ENCODE results near the gene RASAL1. TPM values are rescaled to one million over a fixed set of nuclear protein-coding genes. Genes with fewer than 3 reads are reported as not detected.

The RASAL1 gene
- polyA plus RNA-seq, 3 donors = not detected

DNA sequence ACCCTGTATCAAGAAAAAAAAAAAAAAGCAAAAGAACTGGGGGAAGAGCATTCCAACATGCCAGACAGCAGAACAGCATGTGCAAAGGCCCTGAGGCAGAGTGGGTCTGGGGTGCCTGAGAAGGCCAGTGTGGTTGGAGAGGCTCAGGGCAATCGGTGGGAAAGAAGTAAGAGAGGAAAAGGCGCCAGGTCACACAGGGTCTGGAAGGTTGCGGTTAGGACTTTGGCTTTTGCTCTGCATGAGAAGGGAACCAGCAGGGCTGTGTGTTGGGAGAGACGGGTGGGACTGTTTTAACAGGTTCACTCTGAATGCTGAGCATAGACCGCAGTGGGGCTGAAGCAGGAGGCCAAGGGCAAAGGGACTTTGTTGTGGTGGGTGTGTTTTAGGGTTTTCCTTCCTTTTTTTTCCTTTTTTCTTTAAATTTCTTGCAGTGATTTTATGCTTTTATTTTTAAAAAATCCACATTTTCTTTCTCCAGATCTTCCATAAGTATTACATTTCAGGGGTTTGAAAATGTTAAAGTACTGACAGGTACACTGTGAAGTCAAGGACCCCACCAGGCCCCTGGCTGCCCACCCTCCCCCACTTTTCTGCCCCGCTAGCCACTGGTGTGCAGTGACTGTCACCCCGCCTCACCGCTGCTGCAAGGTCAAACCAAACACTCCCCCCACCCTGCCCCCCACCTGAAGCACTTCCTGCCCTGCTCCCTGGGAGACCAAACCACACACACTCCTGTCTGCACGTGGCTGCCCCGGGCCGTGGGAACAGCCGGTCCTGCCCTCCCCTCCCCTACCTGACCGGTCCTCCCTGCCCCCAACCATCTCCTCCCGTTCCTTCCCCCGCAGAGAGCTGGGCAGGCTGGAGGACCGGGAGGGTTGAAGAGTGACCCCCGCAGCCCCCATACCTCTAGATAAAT lies 49.1 kb downstream of the RASAL1 start:
- Histone ChIP-seq H3K9ac (ENCODE audit: insufficient read depth, low read length, poor library complexity, severe bottlenecking) (no peak overlapping the region), H3K4me1 (ENCODE audit: control insufficient read depth in 1 of 2, insufficient read depth in 2 of 2, low read length in 2 of 2) (no peaks in the 10 kb centered on the region), H3K4me3 (replicated peaks in 1 of 3; ENCODE audit: low read depth in 2 of 3, low read length in 3 of 3) (no peak overlapping the region), H3K36me3 (replicated peaks in 1 of 2; ENCODE audit: control insufficient read depth in 1 of 2, insufficient read depth in 2 of 2, low read length in 2 of 2) (no peaks in the 10 kb centered on the region), H2AFZ (ENCODE audit: insufficient read depth, low read depth, low read length, poor library complexity, severe bottlenecking) (no peak overlapping the region), H3K9me3 (replicated peaks in 1 of 2; ENCODE audit: control insufficient read depth in 1 of 2, insufficient read depth in 1 of 2, low read length in 2 of 2) (no peaks in the 10 kb centered on the region), H3K79me2 (ENCODE audit: insufficient read depth, low read length) (no peaks in the 10 kb centered on the region), H3K27me3 (ENCODE audit: control insufficient read depth in 2 of 2, insufficient read depth in 2 of 2, low read length in 2 of 2) (peaks cover 0 to 10% of the 10 kb centered on the region in 2 donors), H4K20me1 (ENCODE audit: insufficient read depth, low read length) (no peaks in the 10 kb centered on the region), H3K4me2 (replicated peaks; ENCODE audit: extremely low read depth, low read length, poor library complexity, severe bottlenecking) (no peak overlapping the region), H3K27ac (ENCODE audit: low read depth in 1 of 2, low read length in 2 of 2) (no peak overlapping the region)
- Mint-ChIP-seq H3K27ac (peak overlapping the region in 1 of 7 donors; percentile 34), H3K4me3 (no peak overlapping the region), H3K27me3 (ENCODE audit: low read depth in 3 of 3) (peaks cover 16 to 37% (median 17%) of the 10 kb centered on the region in 3 donors), H3K36me3 (no peaks in the 10 kb centered on the region), H3K4me1 (peaks cover 7% of the 10 kb centered on the region), H3K9me3 (peaks cover 0 to 5% (median 0%) of the 10 kb centered on the region in 7 donors)
- TF ChIP-seq, protein P1, sequence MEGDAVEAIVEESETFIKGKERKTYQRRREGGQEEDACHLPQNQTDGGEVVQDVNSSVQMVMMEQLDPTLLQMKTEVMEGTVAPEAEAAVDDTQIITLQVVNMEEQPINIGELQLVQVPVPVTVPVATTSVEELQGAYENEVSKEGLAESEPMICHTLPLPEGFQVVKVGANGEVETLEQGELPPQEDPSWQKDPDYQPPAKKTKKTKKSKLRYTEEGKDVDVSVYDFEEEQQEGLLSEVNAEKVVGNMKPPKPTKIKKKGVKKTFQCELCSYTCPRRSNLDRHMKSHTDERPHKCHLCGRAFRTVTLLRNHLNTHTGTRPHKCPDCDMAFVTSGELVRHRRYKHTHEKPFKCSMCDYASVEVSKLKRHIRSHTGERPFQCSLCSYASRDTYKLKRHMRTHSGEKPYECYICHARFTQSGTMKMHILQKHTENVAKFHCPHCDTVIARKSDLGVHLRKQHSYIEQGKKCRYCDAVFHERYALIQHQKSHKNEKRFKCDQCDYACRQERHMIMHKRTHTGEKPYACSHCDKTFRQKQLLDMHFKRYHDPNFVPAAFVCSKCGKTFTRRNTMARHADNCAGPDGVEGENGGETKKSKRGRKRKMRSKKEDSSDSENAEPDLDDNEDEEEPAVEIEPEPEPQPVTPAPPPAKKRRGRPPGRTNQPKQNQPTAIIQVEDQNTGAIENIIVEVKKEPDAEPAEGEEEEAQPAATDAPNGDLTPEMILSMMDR (IDR thresholded peaks at IDR 0.05) = no peak
- no peak for DNase-seq
- WGBS (ENCODE audit: insufficient coverage) = 25% methylated on average over 8 of the region's 17 CpGs
- intact Hi-C loops (cut with micrococcal nuclease) = no loop called here

DNA sequence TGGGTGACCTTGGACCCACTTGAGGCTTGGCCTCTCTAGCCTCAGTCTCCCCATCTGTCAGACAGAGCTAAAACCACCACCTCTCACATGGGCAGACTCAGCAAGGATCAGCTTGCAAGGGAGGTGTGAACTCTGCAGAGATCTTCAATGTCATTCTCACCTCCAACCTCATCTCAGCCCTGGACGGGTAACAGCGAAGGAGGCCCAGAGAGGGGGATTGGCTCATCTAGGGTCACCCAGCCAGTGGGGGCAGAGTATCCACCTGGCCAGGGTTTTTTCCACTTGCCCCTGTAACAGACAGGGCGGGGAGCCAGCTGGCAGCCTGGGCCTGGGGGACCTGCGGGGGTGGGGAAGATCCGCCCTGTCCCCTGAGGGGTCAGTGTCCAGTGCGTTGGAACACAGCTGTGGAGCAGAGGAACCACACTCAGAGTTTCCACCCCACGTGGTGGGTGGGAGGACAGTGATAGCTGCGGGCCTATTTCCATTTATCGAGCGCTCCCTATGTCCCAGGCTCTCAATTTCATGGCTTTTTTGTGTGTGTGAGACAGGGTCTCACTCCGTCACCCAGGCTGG lies 51.6 kb downstream of the RASAL1 start:
- peaks cover 2 to 11% of the 10 kb centered on the region in 2 donors for H3K27me3 ChIP-seq (ENCODE audit: control insufficient read depth in 2 of 2, insufficient read depth in 2 of 2, low read length in 2 of 2)
- H2AFZ ChIP-seq (ENCODE audit: insufficient read depth, low read depth, low read length, poor library complexity, severe bottlenecking) = no peak overlapping the region
- H3K9ac ChIP-seq (ENCODE audit: insufficient read depth, low read length, poor library complexity, severe bottlenecking) = no peak overlapping the region
- no peak for DNase-seq
- no peak overlapping the region for H3K4me2 ChIP-seq (replicated peaks; ENCODE audit: extremely low read depth, low read length, poor library complexity, severe bottlenecking)
- Mint-ChIP-seq H3K9me3 (peaks cover 0 to 5% (median 0%) of the 10 kb centered on the region in 7 donors), H3K27me3 (ENCODE audit: low read depth in 3 of 3) (peaks cover 24 to 44% (median 28%) of the 10 kb centered on the region in 3 donors), H3K4me3 (no peak overlapping the region), H3K27ac (no peak overlapping the region), H3K36me3 (no peaks in the 10 kb centered on the region), H3K4me1 (peaks cover 7% of the 10 kb centered on the region)
- H3K79me2 ChIP-seq (ENCODE audit: insufficient read depth, low read length) = no peaks in the 10 kb centered on the region
- WGBS (ENCODE audit: insufficient coverage) = no CpG with 5 or more reads among the region's 11 CpGs
- H3K4me3 ChIP-seq (replicated peaks in 1 of 3; ENCODE audit: low read depth in 2 of 3, low read length in 3 of 3) = no peak overlapping the region
- no peaks in the 10 kb centered on the region for H4K20me1 ChIP-seq (ENCODE audit: insufficient read depth, low read length)
- H3K36me3 ChIP-seq (replicated peaks in 1 of 2; ENCODE audit: control insufficient read depth in 1 of 2, insufficient read depth in 2 of 2, low read length in 2 of 2) = no peaks in the 10 kb centered on the region
- no peaks in the 10 kb centered on the region for H3K4me1 ChIP-seq (ENCODE audit: control insufficient read depth in 1 of 2, insufficient read depth in 2 of 2, low read length in 2 of 2)
- TF ChIP-seq, protein P1 (IDR thresholded peaks at IDR 0.05) = no peak
- no peaks in the 10 kb centered on the region for H3K9me3 ChIP-seq (replicated peaks in 1 of 2; ENCODE audit: control insufficient read depth in 1 of 2, insufficient read depth in 1 of 2, low read length in 2 of 2)
- no peak overlapping the region for H3K27ac ChIP-seq (ENCODE audit: low read depth in 1 of 2, low read length in 2 of 2)
- intact Hi-C loops (cut with micrococcal nuclease) = no loop called here
